Hepatocyte (in vitro differentiated cells): ENCODE results near the gene DNAJB5. TPM values are rescaled to one million over a fixed set of nuclear protein-coding genes. Genes with fewer than 3 reads are reported as not detected.

ENCODE experiments used
- DNase-seq: peaks from one replicate; pipeline ENCODE4 v3.0.0-alpha.2; 2016; ENCODE audit warnings: low spot score
- H2AFZ ChIP-seq: fragments of 200-600 bp; sonication (generic); 2 replicates; pipeline ENCODE4 v1.6.0; 2016; ENCODE audit warnings: antibody characterized with exemption, mild to moderate bottlenecking
- H3K27ac ChIP-seq: fragments of 200-600 bp; sonication (generic); 2 replicates; pipeline ENCODE4 v1.5.1; 2016; ENCODE audit warnings: mild to moderate bottlenecking
- H3K27me3 ChIP-seq: fragments of 200-600 bp; sonication (generic); 2 replicates; pipeline ENCODE4 v1.6.1; 2016
- H3K36me3 ChIP-seq: fragments of 200-600 bp; sonication (generic); replicated peaks from 2 replicates; pipeline ENCODE4 v1.5.1; 2016; ENCODE audit warnings: low read depth; ENCODE audit not compliant: insufficient read depth
- H3K4me1 ChIP-seq: fragments of 200-600 bp; sonication (generic); 2 replicates; pipeline ENCODE4 v1.5.1; 2016; ENCODE audit warnings: mild to moderate bottlenecking, moderate library complexity; ENCODE audit not compliant: insufficient read depth
- H3K4me2 ChIP-seq: fragments of 200-600 bp; sonication (generic); 2 replicates; pipeline ENCODE4 v1.6.0; 2016
- H3K4me3 ChIP-seq: fragments of 200-600 bp; sonication (generic); 2 replicates; pipeline ENCODE4 v1.5.1; 2016; ENCODE audit warnings: mild to moderate bottlenecking
- H3K79me2 ChIP-seq: fragments of 200-600 bp; sonication (generic); 2 replicates; pipeline ENCODE4 v1.6.0; 2017; ENCODE audit warnings: mild to moderate bottlenecking
- H3K9me2 ChIP-seq: fragments of 200-600 bp; sonication (generic); replicated peaks from 2 replicates; pipeline ENCODE4 v1.6.0; 2017; ENCODE audit warnings: mild to moderate bottlenecking; ENCODE audit not compliant: insufficient read depth
- H3K9me3 ChIP-seq: fragments of 200-600 bp; sonication (generic); 2 replicates; pipeline ENCODE4 v1.5.1; 2016; ENCODE audit warnings: low read depth, mild to moderate bottlenecking
- H4K20me1 ChIP-seq: fragments of 200-600 bp; sonication (generic); 2 replicates; pipeline ENCODE4 v1.6.0; 2016; ENCODE audit warnings: mild to moderate bottlenecking; ENCODE audit not compliant: insufficient read depth, poor library complexity, severe bottlenecking
- EZH2 ChIP-seq: fragments of 200-600 bp; sonication (generic); IDR thresholded peaks from 2 replicates; pipeline ENCODE4 v1.6.1; 2016; ENCODE audit warnings: antibody characterized with exemption, mild to moderate bottlenecking, borderline replicate concordance
- EZH2phosphoT487 ChIP-seq: fragments of 200-600 bp; sonication (generic); IDR thresholded peaks from one replicate; pipeline ENCODE4 v1.6.1; 2018; ENCODE audit warnings: antibody characterized with exemption, mild to moderate bottlenecking, low read depth, moderate library complexity; ENCODE audit not compliant: unreplicated experiment, severe bottlenecking
- WGBS: methylation state at CpG from one replicate; pipeline ENCODE4 v1.1.6; 2016; ENCODE audit warnings: low lambda C conversion rate; ENCODE audit errors: missing lambda C conversion rate; 5-methylcytosine and 5-hydroxymethylcytosine counted together
- polyA plus RNA-seq: library from polyadenylated mRNA; unstranded; fragments of >200 nt; fragmentation: Nextera tagmentation; extraction: Ambion mirVana; gene quantifications from 2 replicates; pipeline ENCODE4 v1.2.1, GENCODE V29; 2016
- total RNA-seq: library from RNA; depleted of rRNA; stranded (reverse); fragments of >200 nt; gene quantifications from 2 replicates; pipeline ENCODE4 v1.2.3, GENCODE V29; 2014
- TF ChIP-seq, protein P1 (sequence below): fragments of 200-600 bp; sonication (generic); IDR thresholded peaks from 2 replicates; pipeline ENCODE4 v1.5.1; 2016; ENCODE audit warnings: antibody characterized with exemption, mild to moderate bottlenecking; ENCODE audit not compliant: poor library complexity

Gene DNAJB5
- total and polyA plus RNA-seq, 2 experiments from 2014 or later, result 7.0 to 7.6 TPM

DNA sequence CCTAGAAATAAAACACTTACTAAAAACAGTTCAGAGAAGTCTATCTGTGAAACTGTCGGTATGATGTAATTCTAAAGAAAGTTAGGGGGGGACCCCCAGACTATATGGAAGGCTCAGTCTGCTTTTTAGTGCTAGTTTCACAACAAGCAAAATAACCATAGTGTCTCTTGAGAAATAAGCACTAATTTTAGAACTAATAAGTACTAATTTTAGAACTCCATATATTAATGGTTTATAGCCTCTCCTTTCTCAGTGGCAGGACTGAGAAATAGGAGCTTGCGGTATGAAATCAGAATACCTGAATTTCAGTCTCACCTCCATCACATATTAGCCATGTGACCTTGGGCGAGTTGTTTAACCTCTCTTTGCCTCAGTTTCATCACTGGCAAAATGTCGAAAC is 32.9 kb upstream of the DNAJB5 start:
- Histone ChIP-seq H3K9me2 (no peaks in the 10 kb centered on the region), H3K4me3 (no peak overlapping the region), H3K79me2 (no peaks in the 10 kb centered on the region), H3K36me3 (no peaks in the 10 kb centered on the region), H3K4me1 (no peaks in the 10 kb centered on the region), H4K20me1 (no peaks in the 10 kb centered on the region), H3K4me2 (no peak overlapping the region), H3K9me3 (no peaks in the 10 kb centered on the region), H3K27me3 (peaks cover 49% of the 10 kb centered on the region), H2AFZ (no peak overlapping the region), H3K27ac (no peak overlapping the region)
- no peak for TF ChIP-seq EZH2
- DNase-seq, result no peak
- 92% methylated on average over 4 of the region's 4 CpGs for WGBS

DNA sequence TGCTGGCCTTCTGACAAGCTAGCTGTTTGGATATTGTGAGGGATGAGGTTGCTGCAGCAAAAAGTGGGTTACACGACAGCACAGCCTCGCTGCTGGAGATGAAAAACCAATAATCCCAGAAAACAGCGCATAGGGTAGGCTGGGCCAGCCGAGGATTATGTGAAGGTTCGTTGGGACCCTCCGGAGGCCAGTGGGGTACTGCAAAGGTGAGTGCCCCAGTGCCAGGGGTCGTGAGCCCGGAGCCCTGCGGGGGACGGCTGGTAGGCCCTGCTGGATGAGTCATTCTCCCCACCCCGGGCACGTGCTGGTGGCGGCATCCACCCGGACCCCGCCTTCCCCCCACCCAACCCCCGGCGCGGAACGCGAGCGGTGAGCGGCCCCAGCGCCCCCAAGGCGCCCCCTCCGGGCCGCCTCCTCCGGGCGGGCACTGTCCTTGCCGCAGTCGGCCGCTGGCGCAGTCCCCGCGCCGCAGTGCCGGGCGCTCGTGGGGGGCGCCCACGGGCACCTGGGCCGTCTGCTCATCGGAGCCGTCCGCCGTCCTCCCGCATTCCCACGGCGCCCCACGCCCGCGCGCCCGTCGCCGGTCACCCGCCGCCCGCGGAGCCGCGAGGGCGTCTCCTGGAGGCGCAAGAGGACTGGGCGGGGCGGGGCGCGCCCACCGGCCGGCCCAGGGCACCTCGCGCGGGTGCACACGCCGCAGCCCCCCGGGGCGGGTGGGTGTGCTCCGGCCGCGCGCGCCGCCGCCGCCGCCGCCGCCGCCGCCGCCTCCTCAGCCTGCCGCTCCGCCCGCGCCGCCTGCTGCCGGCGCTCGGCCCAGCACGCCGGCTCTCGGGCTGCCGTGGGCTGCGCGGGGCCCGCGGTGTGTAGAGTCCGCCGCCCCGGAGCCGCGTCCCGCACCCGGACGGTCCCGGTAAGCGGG is 31.8 kb upstream of the DNAJB5 start, which contains the start of gene PHF24:
PHF24 (plus strand) TSS at position 794 of the 919 bp plus-strand sequence. CDS start 13,014 bp downstream, outside the sequence.
- TF ChIP-seq EZH2phosphoT487, result no peak
- TF ChIP-seq, protein P1, sequence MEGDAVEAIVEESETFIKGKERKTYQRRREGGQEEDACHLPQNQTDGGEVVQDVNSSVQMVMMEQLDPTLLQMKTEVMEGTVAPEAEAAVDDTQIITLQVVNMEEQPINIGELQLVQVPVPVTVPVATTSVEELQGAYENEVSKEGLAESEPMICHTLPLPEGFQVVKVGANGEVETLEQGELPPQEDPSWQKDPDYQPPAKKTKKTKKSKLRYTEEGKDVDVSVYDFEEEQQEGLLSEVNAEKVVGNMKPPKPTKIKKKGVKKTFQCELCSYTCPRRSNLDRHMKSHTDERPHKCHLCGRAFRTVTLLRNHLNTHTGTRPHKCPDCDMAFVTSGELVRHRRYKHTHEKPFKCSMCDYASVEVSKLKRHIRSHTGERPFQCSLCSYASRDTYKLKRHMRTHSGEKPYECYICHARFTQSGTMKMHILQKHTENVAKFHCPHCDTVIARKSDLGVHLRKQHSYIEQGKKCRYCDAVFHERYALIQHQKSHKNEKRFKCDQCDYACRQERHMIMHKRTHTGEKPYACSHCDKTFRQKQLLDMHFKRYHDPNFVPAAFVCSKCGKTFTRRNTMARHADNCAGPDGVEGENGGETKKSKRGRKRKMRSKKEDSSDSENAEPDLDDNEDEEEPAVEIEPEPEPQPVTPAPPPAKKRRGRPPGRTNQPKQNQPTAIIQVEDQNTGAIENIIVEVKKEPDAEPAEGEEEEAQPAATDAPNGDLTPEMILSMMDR, result no peak
- no peak for TF ChIP-seq EZH2
- peak within 1 kb of the TSS; percentile 93 for H3K4me2 ChIP-seq
- H3K27ac ChIP-seq, result no peak within 1 kb of the TSS
- no peaks in the 10 kb centered on the region for H3K9me2 ChIP-seq
- DNase-seq, result peak; percentile 70
- 2% methylated on average over 39 of the region's 116 CpGs for WGBS
- no peaks in the 10 kb centered on the region for H4K20me1 ChIP-seq
- H3K79me2 ChIP-seq, result no peaks in the 10 kb centered on the region
- H3K27me3 ChIP-seq, result peaks cover 54% of the 10 kb centered on the region
- peak within 1 kb of the TSS; percentile 23 for H3K4me3 ChIP-seq
- H3K4me1 ChIP-seq, result no peaks in the 10 kb centered on the region
- no peaks in the 10 kb centered on the region for H3K36me3 ChIP-seq
- no peaks in the 10 kb centered on the region for H3K9me3 ChIP-seq
- peak within 1 kb of the TSS; percentile 40 for H2AFZ ChIP-seq

DNA sequence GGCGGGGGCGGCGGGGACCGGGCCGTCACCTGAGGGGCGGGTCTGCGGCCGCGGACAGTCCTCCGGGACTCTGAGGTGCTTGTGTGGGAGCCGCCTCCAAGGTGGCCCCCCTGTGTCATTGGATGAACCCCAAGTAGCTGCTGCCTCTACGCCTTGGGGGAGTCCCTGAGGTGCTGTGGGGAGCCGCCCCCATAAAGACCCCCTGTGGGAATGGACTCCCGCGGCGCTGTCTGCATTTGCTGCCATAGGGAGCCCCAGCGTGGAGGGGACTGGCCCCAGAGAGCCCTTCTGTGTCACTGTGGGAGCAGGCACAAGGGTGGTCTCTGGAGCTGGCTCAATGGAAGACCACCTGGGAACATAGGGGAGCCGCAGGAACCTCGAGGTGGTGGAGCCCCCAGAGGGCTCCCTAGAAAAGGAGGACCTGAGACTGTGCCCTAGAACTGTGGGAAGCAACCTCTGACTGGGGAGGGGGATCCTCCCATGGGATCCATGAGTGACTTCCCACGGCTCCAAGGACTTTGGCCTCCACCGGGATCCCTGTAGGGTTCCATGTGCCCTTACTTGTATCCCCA is 31.0 kb upstream of the DNAJB5 start:
- Histone ChIP-seq H3K9me3 (no peaks in the 10 kb centered on the region), H3K4me3 (no peak overlapping the region), H3K27me3 (peaks cover 60% of the 10 kb centered on the region), H3K4me2 (peak overlapping the region; percentile 93), H2AFZ (no peak overlapping the region), H3K27ac (no peak overlapping the region), H3K9me2 (no peaks in the 10 kb centered on the region), H3K4me1 (no peaks in the 10 kb centered on the region), H4K20me1 (no peaks in the 10 kb centered on the region), H3K79me2 (no peaks in the 10 kb centered on the region), H3K36me3 (no peaks in the 10 kb centered on the region)
- TF ChIP-seq EZH2phosphoT487 (no peak), EZH2 (peak; percentile 47)
- TF ChIP-seq, protein P1, result no peak
- 28% methylated on average over 10 of the region's 21 CpGs for WGBS
- DNase-seq, result no peak

DNA sequence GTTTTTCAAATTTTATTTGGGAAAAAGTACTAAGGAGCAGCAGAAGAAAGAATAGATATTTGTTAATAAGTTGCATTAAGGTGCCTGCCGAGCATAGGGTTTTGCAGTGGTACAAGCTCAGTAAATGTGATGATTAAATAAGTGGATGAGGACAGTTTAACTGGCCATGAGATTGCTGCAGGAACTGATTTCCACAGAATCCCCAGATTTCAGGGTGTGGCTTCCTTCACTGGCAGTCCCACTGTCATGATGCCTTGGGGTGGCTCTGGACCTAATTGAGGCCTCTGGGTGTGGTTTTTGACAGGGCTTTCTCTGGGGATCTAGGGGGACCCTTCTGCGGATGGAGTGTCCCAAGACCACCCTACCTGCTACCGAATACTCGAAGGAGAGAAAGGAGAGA is 30.1 kb upstream of the DNAJB5 start:
- WGBS, result 89% methylated on average over 4 of the region's 4 CpGs
- Histone ChIP-seq H4K20me1 (no peaks in the 10 kb centered on the region), H2AFZ (no peak overlapping the region), H3K36me3 (no peaks in the 10 kb centered on the region), H3K4me1 (no peaks in the 10 kb centered on the region), H3K27ac (no peak overlapping the region), H3K9me2 (no peaks in the 10 kb centered on the region), H3K79me2 (no peaks in the 10 kb centered on the region), H3K4me2 (no peak overlapping the region), H3K4me3 (no peak overlapping the region), H3K9me3 (no peaks in the 10 kb centered on the region), H3K27me3 (peaks cover 70% of the 10 kb centered on the region)
- TF ChIP-seq EZH2phosphoT487 (no peak), EZH2 (no peak)
- TF ChIP-seq, protein P1, result no peak
- no peak for DNase-seq
